Mammary epithelial cell (primary cell): ENCODE data around the gene IGHMBP2.

ENCODE experiments used
- CTCF ChIP-seq, 2 donors: IDR thresholded peaks in 1 of 2; conservative IDR thresholded peaks in 1 of 2; 2 replicates each; pipeline ENCODE4 v1.5.1; 2011 to 2012; ENCODE audit warnings: inconsistent platforms in 2 of 2, low read length in 2 of 2, mild to moderate bottlenecking in 2 of 2, control low read depth in 1 of 2, low read depth in 1 of 2; ENCODE audit not compliant: insufficient read depth in 1 of 2; ENCODE audit errors: extremely low read depth in 1 of 2
- EZH2 ChIP-seq: IDR thresholded peaks from 2 replicates; pipeline ENCODE4 v1.6.1; 2012; ENCODE audit warnings: low read length, inconsistent platforms, borderline replicate concordance

GRCh38 chr11:68934666-68935065, 31.0 kb downstream of the IGHMBP2 start:
- TF ChIP-seq CTCF (conservative IDR thresholded peaks at IDR 0.05 in 1 of 2, IDR thresholded peaks at IDR 0.05 in 1 of 2; ENCODE audit: extremely low read depth in 1 of 2, insufficient read depth in 1 of 2, low read depth in 1 of 2, low read length in 2 of 2) (no peak), EZH2 (no peak)
